Measurements from ENCODE around the gene SPIRE1.
A peak's percentile ranks its signal among the peaks of the same experiment; 100 is the strongest.
"Not testable (repeated sequence)": the region's sequence is repeated elsewhere in the genome, so short reads cannot be mapped to it uniquely, and the experiment has no call there.

The SPIRE1 gene

DNA sequence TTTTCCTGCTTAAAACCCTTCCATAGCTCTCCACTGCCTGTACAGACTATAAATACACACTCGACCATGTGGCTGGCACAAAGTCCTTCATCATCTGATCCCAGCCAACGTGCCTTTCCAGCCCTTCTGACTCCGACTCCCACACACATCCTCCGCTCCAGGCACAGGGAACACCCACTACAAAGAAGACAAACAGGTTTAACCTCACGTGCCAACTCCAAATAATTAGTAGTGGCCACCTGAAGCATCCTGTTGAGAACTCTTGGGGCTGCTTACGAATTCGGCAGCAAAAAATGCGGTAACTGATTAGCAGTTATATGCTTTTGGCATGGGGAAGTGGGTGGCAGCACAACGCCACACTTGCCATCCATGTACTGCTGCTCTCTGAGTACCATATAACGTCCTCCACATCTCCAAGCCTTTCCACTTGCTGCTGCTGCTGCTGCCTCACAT lies 12.1 kb downstream of the SPIRE1 start:
- peak; percentile 80 for DNase-seq (ENCODE audit: low spot score)

DNA sequence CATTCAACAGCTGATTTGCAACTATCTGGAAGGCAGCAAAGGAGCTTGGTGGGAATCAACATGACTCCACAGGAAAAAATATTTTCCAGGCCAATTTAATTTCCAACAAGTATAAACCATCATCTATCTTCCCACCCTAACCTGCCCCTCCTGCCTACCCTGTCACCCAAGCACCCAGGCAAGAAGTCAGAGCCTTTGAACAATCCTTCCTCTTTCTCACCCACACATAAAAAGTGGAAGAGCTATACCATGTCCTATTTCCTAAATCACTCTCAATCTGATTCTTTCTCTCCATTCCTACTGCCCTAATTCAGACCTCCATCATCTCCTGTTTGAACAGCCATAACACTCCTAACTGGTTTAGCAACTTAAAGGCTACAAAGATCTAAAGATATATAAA lies 12.7 kb downstream of the SPIRE1 start:
- no peak for DNase-seq (ENCODE audit: low spot score)

DNA sequence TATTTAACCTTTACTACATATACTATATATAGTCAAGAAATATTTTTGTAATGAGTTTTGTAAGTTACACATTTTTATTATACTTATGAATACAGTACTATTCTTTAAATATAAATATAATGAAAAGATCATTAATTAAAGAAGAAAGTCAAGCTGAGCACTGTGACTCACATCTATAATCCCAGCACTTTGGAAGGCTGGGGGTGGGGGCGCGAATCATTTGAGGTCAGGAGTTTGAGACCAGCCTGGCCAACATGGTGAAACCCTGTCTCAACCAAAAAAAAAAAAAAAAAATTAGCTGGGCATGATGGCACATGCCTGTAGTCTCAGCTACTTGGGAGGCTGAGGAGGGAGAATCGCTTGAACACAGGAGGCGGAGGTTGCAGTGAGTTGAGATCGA lies 14.2 kb downstream of the SPIRE1 start:
- not testable (repeated sequence) for DNase-seq (ENCODE audit: low spot score)

DNA sequence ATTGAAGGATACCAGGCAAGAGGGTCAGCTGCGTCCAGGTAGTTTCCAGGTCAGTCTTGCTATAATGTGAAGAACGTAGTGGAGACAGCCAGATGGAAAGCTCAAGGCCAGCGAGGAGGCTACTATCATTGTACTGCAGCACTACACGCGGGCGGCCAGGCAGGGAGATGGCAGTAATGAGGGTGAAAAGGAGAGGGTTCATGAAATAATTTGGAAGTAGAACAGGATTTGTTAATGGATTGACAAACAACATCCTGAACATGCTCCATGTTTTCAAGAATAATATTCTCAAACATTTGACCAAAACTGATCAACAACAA lies 17.1 kb downstream of the SPIRE1 start:
- no peak for DNase-seq (ENCODE audit: low spot score)

DNA sequence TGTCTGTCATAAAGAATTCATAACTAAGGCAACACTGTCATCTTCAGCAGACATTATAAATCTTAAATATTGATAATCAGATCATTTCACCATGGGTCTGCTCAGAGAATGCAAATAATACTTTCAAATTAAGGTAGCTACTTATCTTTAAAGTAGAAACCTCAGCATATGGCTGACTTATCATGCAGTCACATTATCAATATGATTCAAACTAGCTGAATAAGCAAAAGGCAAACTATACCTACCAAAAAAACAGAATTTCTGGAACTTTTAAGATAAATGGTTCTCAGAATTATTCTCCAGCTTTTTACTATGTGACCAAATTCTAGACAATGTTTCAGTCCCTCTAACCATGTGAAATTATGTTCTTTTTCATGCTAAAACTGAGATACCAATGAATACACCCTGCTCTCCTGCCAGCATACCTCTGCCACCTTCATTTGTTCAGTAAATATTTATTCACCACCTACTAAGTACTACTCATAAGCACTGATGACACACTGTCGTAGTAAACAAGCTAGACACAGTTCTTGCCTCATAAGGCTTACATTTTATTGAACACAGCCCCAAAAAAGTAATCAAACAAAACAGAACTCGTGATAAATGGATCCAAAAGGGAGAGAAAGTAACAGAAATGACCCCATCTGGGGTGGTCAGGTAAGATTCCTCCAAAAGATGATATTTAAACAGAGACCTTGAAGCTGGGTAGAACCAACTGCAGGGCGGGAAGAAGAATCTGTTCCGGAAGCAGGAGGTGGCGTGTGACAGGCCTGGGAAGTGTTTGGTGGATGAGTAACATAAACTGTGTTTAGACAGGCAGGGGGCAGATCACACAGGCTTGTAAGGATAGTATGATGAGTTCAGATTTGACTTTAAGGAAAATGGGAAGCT lies 17.7 kb downstream of the SPIRE1 start:
- DNase-seq (ENCODE audit: low spot score): no peak

DNA sequence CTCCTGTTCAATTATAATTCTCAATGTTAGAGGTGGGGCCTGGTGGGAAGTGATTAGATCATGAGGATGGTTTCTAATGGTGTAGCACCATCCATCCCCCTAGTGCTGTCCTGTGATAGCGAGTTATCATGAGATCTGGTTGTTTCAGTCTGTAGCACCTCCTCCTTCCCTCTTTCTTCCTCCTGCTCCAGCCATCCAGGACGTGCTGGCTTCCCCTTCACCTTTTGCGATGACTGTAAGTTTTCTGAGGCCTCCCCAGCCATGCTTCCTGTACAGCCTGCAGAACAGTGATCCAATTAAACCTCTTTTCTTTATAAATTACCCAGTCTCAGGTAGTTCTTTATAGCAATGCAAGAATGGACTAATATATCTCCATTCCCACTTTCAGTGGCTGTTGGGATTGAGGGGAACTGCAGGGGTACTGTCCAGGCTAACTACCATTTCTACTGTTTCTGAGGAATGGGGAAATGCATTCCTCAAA lies 19.2 kb downstream of the SPIRE1 start:
- DNase-seq (ENCODE audit: low spot score): no peak

DNA sequence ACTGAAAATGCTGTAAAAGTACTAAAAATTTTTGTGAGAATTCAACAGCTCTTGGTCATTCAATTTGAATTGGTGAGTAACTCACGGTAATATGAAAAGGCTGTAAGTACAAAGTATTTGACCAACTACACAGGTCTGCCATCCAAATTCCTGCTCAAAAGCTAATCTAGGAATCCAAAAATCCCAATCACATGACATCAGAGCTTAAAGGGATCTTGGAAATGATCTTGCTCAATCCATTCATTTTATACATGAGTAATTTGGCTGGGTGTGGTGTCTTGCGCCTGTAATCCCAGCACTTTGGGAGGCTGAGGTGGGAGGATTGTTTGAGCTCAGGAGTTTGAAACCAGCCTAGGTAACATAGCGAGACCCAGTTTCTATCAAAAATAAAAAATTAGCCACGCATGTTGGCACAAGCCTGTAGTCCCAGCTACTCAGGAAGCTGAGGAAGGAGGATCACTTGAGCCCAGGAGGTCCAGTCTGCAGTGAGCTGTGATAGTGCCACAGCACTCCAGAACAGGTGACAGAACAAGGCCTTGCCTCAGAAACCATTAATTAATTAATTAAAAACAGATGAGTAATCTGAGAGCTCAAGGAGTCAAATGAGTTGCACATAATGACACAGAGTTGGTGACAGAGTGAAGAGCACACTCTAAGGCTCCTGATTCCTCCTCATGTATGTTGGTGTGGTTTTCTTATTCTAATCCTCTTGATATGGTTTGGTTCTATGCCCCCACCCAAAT lies 19.8 kb downstream of the SPIRE1 start:
- DNase-seq (ENCODE audit: low spot score): no peak

DNA sequence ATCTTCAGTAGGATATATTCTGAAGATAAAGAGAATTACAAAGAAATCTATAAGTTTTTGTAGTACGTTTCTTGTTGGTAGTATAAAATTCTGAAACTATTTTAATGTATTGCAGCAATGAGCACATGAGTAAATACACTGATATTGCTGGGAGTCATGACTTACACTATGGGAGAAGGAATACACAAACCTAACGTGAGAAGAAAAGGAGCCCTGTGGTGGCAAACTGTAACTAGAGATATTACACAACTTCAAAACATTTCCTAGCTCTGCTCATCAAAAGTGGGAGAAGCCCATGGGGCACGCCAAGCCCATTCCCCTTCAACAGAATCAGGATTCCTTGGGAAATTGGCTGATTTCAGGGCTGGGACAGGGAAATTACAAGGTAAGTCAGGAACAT lies 20.5 kb downstream of the SPIRE1 start:
- DNase-seq (ENCODE audit: low spot score): no peak

DNA sequence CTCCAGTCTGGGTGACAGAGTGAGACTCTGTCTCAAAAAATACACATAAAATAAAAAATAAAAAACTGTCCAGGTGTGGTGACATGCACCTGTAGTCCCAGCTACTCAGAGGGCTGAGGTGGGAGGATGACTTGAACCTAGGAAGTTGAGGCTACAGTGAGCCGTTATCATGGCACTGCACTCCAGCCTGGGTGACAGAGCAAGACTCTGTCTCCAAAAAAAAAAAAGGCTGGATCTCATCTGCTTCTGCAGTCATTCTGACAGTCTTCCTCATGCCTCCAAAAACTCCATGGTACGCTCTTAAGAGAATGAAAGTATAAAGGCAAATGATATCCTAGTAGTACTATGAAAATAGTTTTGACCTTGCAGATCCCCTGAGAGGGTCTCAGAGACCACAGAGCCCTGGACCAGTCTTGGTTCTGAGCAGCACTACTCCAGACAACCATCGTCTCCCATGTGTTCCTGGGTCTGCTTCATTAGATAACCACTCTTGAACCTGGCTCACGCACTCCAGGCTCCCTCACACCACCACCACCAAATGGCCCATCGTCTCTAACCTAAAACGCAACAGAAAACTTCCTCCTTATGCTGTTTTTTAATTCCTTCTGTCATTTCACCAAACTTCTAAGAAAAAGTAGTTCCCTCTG lies 26.0 kb downstream of the SPIRE1 start:
- no peak for DNase-seq (ENCODE audit: low spot score)

DNA sequence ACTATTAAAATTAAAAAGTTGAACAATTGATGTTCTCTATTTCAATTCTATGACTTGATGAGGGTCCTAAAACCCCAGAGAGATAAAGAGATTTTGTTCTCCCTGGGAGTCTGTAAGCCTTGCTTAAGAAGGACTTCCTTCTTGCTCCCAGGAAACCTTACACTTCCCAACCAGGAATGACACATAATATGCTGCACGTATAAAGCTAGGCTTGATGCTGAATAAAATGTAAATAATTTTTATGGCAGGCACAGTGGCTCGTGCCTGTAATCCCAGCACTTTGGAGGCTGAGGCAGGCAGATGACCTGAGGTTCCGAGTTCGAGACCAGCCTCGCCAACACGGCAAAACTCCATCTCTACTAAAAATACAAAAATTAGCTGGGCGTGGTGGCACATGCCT lies 27.8 kb downstream of the SPIRE1 start:
- DNase-seq (ENCODE audit: low spot score): no peak

DNA sequence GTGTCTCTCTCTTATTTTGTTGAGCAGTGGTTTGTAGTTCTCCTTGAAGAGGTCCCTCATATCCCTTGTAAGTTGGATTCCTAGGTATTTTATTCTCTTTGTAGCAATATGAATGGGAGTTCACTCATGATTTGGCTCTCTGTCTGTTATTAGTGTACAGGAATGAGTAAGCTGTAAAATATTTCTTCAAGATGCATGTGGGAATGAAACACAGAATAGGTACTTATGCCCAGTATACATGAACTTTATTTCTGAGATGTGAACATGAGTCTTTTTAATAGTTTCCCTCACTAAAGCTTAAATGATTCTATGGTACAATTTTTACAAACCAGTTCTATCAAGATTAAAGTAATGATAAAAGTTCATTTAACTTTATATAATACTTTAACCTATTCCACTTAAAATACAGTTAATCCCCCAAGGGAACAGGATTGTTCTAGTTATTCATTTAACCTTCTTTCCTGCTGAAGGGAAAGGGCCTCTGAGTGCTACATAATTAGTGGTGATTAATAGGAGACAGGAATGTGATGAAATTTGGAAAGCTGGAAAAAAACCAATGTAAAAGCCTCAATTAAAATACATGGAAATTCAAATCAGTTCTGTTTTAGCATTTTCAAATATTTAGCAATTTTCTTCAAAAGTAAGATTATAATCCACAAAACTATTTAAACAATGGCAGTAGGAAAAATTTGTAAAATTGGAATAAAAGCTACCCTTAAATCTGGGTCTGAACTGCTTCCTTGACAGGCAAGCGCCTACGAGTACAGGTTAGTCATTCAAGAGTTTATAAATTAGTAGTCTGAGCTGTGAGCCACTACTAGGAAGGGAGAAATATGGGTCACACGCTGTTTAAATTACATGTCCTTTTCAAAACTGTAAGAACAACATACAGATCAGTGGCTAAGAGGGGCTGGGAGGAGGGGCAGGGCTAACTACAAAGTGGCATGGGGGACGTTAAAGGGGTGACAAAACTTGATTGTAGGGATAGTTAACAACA lies 28.9 kb downstream of the SPIRE1 start:
- no peak for DNase-seq (ENCODE audit: low spot score)

DNA sequence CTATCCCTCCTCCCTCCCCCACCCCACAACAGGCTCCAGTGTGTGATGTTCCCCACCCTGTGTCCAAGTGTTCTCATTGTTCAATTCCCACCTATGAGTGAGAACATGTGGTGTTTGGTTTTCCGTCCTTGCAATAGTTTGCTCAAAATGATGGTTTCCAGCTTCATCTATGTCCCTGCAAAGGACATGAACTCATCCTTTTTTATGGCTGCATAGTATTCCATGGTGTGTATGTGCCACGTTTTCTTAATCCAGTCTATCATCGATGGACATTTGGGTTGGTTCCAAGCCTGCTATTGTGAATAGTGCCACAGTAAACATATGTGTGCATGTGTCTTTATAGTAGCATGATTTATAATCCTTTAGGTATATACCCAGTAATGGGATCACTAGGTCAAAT lies 30.7 kb downstream of the SPIRE1 start:
- not testable (repeated sequence) for DNase-seq (ENCODE audit: low spot score)

DNA sequence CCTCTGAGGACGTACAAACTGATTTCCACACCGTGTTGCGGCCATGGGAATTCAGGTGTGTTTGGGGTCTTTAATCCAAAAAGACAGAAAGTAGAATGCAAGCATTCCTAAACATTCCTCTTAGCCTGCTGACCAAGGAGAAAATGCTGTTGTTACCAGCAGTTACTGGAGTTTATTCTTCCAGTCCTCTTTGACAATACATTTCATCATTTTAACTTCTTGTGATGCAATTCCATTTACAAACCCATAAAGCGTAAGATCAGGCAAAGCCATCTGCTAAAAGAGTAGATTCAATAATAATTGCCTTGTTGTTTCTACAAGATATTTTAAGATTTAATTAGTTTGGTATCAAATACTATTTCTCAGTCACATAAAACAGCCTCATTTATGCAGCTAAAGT lies 32.7 kb downstream of the SPIRE1 start:
- no peak for DNase-seq (ENCODE audit: low spot score)

DNA sequence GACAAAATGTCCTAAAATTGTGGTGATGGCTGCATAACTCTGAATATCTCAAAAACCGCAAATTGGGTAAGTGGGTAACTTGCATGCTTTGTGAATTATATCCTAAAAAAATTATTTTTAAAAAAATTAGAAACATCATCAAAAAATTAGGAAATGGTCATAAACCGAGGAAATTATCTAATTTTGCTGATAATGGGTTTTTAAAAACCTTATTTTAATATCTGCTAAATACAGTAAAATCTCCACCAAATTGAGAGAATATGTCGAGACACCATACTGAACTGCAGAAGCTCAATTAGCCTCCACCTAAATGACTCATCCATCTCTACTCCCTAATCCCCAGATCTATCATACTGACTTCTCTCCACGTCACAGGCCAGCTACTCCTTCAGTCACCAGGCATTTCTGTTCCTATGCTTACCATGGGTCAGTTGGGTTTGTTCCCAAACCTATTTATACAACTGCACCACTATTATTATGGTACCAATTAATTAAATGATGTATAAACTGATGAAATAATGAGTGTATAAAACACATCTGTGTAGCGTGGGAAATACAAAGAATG lies 36.1 kb downstream of the SPIRE1 start:
- DNase-seq (ENCODE audit: low spot score): no peak

DNA sequence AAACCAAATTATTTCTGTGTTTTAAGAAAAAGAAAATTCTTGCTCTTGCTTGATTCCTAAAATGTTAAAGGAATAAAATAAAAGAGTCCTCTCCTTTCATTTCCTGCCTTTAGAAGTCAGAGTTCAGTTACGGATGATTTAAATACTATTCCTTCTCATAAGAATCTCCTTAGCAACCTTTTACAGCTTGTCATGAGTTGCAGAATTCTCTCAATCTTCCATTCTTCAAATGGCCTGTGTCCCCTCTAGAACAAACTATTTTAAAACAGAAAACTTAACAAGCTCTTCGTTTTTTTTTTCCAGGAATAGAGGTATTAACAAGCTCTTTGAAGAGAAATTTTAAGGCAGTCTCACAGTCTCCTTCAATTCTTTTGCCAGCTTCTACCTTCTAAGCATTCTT lies 42.2 kb downstream of the SPIRE1 start:
- DNase-seq (ENCODE audit: low spot score): no peak

DNA sequence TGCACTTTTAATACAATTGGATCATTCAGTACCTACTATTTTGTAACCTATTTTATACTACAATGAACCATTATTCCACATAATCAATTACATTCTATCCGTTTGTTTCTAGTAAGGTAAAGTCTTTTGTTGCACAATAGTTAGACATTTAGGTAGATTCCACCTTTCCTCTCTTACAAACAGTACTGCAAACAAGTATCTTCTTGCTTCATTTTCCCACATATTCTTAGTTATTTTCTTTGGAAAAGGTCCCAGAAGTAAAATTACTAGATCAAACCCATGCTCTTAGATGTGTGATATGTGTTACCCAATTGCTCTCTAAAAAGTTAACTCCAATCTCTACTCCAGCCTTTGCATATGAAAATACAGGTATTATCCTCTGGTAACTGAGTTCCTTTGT lies 49.6 kb downstream of the SPIRE1 start:
- no peak for DNase-seq (ENCODE audit: low spot score)

DNA sequence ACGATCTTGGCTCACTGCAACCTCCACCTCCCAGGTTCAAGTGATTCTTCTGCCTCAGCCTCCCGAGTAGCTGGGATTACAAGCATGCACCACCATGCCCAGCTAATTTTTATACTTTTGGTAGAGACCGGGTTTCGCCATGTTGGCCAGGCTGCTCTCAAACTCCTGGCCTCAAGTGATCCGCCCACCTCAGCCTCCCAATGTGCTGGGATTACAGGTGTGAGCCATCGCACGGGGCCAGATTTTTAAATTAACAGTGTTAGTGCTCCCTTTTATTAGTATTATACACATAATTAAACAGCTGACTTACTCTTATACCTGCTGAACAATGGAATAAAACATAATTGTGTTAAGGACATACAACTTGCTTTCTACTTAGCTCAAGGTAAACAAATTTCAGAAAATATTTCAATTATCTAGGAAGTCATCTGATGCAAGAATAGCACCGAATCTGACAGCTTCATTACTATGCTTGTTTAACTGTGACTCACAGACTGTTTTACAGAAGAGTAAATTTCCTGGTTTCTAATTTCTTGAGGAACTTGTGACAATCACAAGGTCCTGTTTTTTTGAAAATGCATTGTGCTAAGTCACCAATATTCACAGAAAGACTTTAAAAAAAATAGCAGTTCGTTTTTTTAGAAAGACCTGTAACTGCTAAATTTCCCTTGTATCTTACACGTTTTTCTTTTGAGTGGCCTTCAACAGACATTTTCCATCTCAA lies 51.2 kb downstream of the SPIRE1 start:
- DNase-seq (ENCODE audit: low spot score): peak; percentile 80

DNA sequence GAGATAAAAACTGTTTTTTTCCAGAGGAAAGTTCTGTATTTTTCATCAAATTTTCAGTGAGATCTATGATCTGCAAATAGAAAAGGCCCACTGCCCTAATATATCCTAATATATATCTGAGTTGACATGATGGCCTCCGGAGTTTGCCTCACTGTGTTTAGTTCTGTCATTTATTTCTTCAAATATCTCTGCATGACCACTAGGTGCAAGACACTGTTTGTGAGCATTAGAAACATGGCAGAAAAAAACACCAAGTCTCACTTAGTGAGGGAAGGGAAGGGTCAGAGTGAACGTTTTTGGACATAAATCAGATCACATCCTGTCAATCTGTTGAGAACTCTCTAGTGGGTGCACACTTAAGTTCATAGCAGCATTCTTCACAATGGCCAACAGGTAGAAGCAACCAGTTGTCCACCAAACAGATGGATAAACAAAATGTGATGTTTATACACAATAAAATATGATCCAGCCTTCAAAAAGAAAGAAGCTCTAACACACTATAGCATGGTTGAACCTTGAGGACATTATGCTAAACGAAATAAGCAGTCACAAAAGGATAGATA lies 53.4 kb downstream of the SPIRE1 start:
- no peak for DNase-seq (ENCODE audit: low spot score)

DNA sequence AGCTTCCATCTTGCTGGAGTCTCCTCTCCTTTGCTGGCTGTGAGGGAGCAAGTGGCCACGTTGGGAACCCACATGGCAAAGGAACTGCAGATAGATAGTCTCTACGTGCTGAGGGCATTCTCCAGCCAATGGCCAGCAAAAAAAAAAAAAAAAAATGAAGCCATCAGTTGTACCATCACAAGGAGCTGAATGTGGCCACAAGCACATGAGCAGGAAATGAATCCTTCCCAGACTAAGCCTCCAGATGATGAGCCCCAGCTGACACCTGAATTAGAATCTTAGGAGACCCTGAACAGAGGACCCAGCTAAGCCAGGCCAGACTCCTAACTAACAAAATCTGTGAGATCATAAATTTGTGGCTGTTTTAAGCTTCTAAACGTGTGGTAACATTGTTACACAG lies 57.9 kb downstream of the SPIRE1 start:
- no peak for DNase-seq (ENCODE audit: low spot score)

DNA sequence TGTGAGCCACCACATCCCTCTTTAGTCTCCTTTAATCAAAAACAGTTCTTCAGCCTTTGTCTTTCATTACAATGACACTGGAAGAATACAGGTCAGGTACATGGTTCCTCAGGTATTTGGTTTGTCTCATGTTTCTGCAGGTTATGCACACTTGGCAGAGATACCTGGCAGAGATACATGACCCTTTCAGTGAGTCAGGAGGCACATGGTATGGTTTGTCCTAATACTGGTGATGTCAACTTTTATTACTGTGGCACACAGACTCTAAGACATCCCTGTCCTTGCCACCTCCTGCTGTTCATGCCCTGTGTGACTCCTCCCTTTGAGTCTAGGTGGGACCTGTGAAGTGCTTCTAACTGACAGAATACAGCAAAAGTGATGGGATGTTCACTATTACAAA lies 58.4 kb downstream of the SPIRE1 start:
- no peak for DNase-seq (ENCODE audit: low spot score)
